Endothelial cell of umbilical vein (primary cell): ENCODE results near the gene TBC1D10A. TPM values are rescaled to one million over a fixed set of nuclear protein-coding genes. Genes with fewer than 3 reads are reported as not detected.

ENCODE experiments used
- BruUV-seq: library from RNA; stranded (reverse); fragments of 400-500 nt; replicated peaks from 2 replicates; lab custom pipeline; 2021; lab: Mats Ljungman, UMichigan
- CTCF ChIA-PET: fragments of 300-600, 350-600 bp; sonication (Branson Sonifier 250); formaldehyde crosslinking; loops from one replicate; lab custom pipeline; 2021; ENCODE audit warnings: antibody characterized with exemption, inconsistent platforms; lab: Charles Lee
- POLR2A ChIA-PET: fragments of 300-600, 350-600 bp; sonication (Branson Sonifier 250); formaldehyde crosslinking; loops from one replicate; lab custom pipeline; 2021; ENCODE audit warnings: antibody characterized with exemption, inconsistent platforms; lab: Charles Lee
- DNase-seq: peaks from one replicate; pipeline ENCODE4 v3.0.0-alpha.2; 2011; ENCODE audit warnings: low read depth, low spot score
- FAIRE-seq: peaks from 2 replicates; lab custom pipeline; 2011; peaks lifted over from hg19 to GRCh38; lab: Jason Lieb, UNC
- H2AFZ ChIP-seq: 2 replicates; pipeline ENCODE4 v1.6.0; 2012; ENCODE audit warnings: low read depth, low read length, control low read depth, inconsistent platforms
- H3K27ac ChIP-seq: 2 replicates; pipeline ENCODE4 v1.5.1; 2011; ENCODE audit warnings: low read depth, mild to moderate bottlenecking, control low read depth, low read length, moderate library complexity; ENCODE audit not compliant: insufficient read depth
- H3K27me3 ChIP-seq, 2 experiments: 2 replicates each; pipeline versions ENCODE4 v1.6.0 to v1.6.1; 2011; ENCODE audit warnings: low read length in 2 of 2, mixed read lengths in 1 of 2; ENCODE audit not compliant: control insufficient read depth in 2 of 2, insufficient read depth in 2 of 2
- H3K36me3 ChIP-seq, 2 experiments: 2 replicates in 1 of 2; 3 replicates in 1 of 2; pipeline ENCODE4 v1.5.1; 2011; ENCODE audit warnings: low read length in 2 of 2, mild to moderate bottlenecking in 1 of 2, moderate library complexity in 1 of 2; ENCODE audit not compliant: control insufficient read depth in 2 of 2, insufficient read depth in 2 of 2; ENCODE audit errors: extremely low read depth in 1 of 2
- H3K4me1 ChIP-seq: 3 replicates; pipeline ENCODE4 v1.5.1; 2011; ENCODE audit warnings: mild to moderate bottlenecking, low read length; ENCODE audit not compliant: control insufficient read depth, insufficient read depth; ENCODE audit errors: extremely low read depth
- H3K4me2 ChIP-seq: 2 replicates; pipeline ENCODE4 v1.6.1; 2011; ENCODE audit warnings: low read length, control low read depth, mixed read lengths; ENCODE audit not compliant: insufficient read depth
- H3K4me3 ChIP-seq, 3 experiments: fragments of 200-600 bp in 1 of 3; sonication (generic), shearing (Covaris generic) in 1 of 3; replicated peaks in 1 of 3; 2 replicates each; pipeline ENCODE4 v1.5.1; 2011 to 2016; ENCODE audit warnings: control low read depth in 3 of 3, low read length in 3 of 3, mild to moderate bottlenecking in 2 of 3, inconsistent platforms in 1 of 3, low read depth in 1 of 3, moderate library complexity in 1 of 3; ENCODE audit not compliant: insufficient read depth in 1 of 3
- H3K79me2 ChIP-seq: 2 replicates; pipeline ENCODE4 v1.6.0; 2012; ENCODE audit warnings: low read length, inconsistent platforms; ENCODE audit not compliant: control insufficient read depth, insufficient read depth
- H3K9ac ChIP-seq: replicated peaks from 2 replicates; pipeline ENCODE3; 2011; ENCODE audit warnings: low read length, control low read depth; ENCODE audit not compliant: insufficient read depth; ENCODE audit errors: extremely low read depth
- H3K9me1 ChIP-seq: replicated peaks from 3 replicates; pipeline ENCODE4 v1.6.0; 2011; ENCODE audit warnings: mild to moderate bottlenecking, low read length; ENCODE audit not compliant: control insufficient read depth, insufficient read depth; ENCODE audit errors: extremely low read depth
- H3K9me3 ChIP-seq: replicated peaks from 2 replicates; pipeline ENCODE4 v1.5.1; 2012; ENCODE audit warnings: low read length, inconsistent platforms; ENCODE audit not compliant: control insufficient read depth, insufficient read depth
- H4K20me1 ChIP-seq: replicated peaks from 2 replicates; pipeline ENCODE3; 2011; ENCODE audit warnings: mild to moderate bottlenecking, low read length; ENCODE audit not compliant: control insufficient read depth, insufficient read depth; ENCODE audit errors: extremely low read depth
- CTCF ChIP-seq, 2 donors: IDR thresholded peaks; 1 replicate in 1 of 2; 2 replicates in 1 of 2; pipeline ENCODE4 v1.5.1; 2011; ENCODE audit warnings: low read length in 2 of 2, mild to moderate bottlenecking in 2 of 2, moderate library complexity in 2 of 2, control low read depth in 1 of 2, inconsistent platforms in 1 of 2, low read depth in 1 of 2; ENCODE audit not compliant: insufficient read depth in 1 of 2; ENCODE audit errors: extremely low read depth in 1 of 2
- EZH2 ChIP-seq: IDR thresholded peaks from 2 replicates; pipeline ENCODE4 v1.6.1; 2012; ENCODE audit warnings: borderline replicate concordance, low read depth, mild to moderate bottlenecking, moderate library complexity, low read length, inconsistent platforms; ENCODE audit not compliant: severe bottlenecking
- FOS ChIP-seq: IDR thresholded peaks from 2 replicates; pipeline ENCODE4 v1.6.1; 2011; ENCODE audit warnings: mild to moderate bottlenecking, low read length, moderate library complexity, borderline replicate concordance; ENCODE audit not compliant: insufficient read depth
- GATA2 ChIP-seq: IDR thresholded peaks from 2 replicates; pipeline ENCODE4 v1.7.0; 2011; ENCODE audit warnings: low read depth, mild to moderate bottlenecking, moderate library complexity, mixed read lengths, low read length; ENCODE audit not compliant: insufficient read length, insufficient read depth
- JUN ChIP-seq: IDR thresholded peaks from 2 replicates; pipeline ENCODE4 v1.6.1; 2011; ENCODE audit warnings: borderline replicate concordance, low read depth; ENCODE audit not compliant: insufficient read length, insufficient read depth
- MAX ChIP-seq: IDR thresholded peaks from 2 replicates; pipeline ENCODE4 v1.6.1; 2011; ENCODE audit not compliant: insufficient read depth, insufficient read length
- MYC ChIP-seq: IDR thresholded peaks from one replicate; pipeline ENCODE4 v1.6.1; 2011; ENCODE audit warnings: mild to moderate bottlenecking, low read depth, low read length
- POLR2A ChIP-seq: IDR thresholded peaks from 2 replicates; pipeline ENCODE4 v1.6.1; 2012; ENCODE audit warnings: low read depth, mild to moderate bottlenecking, control low read depth, low read length
- POLR2AphosphoS5 ChIP-seq: IDR thresholded peaks from 2 replicates; pipeline ENCODE4 v1.6.1; 2012; ENCODE audit warnings: low read depth, mild to moderate bottlenecking, control low read depth, low read length, moderate library complexity; ENCODE audit not compliant: insufficient read depth
- dilution Hi-C: fragments of 300-500 bp; cut with MboI; formaldehyde crosslinking; loops from one replicate; pipeline ENCODE4 v1.15.0; 2019; ENCODE audit warnings: low sequenced_read_pairs; ENCODE audit not compliant: extremely low pct_ligation_motif_present
- intact Hi-C: fragments of 100-400 bp; cut with micrococcal nuclease; formaldehyde crosslinking; loops from one replicate; pipeline ENCODE4 v1.10.0; 2022
- polyA plus RNA-seq, 4 experiments: library from polyadenylated mRNA; depleted of rRNA in 3 of 4; stranded (reverse) in 3 of 4; unstranded in 1 of 4; fragments of >200 nt; gene quantifications; 2 replicates each; pipeline versions ENCODE4 v1.2.1 to v1.2.3, GENCODE V29; 2011 to 2012; ENCODE audit warnings: missing spikeins in 1 of 4
- total RNA-seq: library from RNA; stranded (reverse); gene quantifications from 2 replicates; pipeline ENCODE4 v1.2.3, GENCODE V29; 2021

The TBC1D10A gene
- total and polyA plus RNA-seq, 2 donors (not counting 3 experiments of a cell fraction or from before 2014, with no cell fraction given) = 10.0 to 11.9 TPM

GRCh38 chr22:30272781-30273601, 53.8 kb downstream of the TBC1D10A start:
- no peaks in the 10 kb centered on the region for H3K27me3 ChIP-seq
- TF ChIP-seq EZH2 (no peak), CTCF (IDR thresholded peaks at IDR 0.05; ENCODE audit: extremely low read depth in 1 of 2, insufficient read depth in 1 of 2, low read depth in 1 of 2, low read length in 2 of 2) (no peak), POLR2A (no peak), JUN (no peak), POLR2AphosphoS5 (no peak), FOS (no peak), MAX (no peak), GATA2 (no peak), MYC (no peak)
- no peaks in the 10 kb centered on the region for H3K9me3 ChIP-seq
- H3K79me2 ChIP-seq = no peaks in the 10 kb centered on the region
- no peak overlapping the region for H3K4me2 ChIP-seq
- dilution Hi-C loops (no loop called here), intact Hi-C loops (no loop called here)
- DNase-seq = no peak
- CTCF ChIA-PET = interaction anchor here (1.6 kb wide), 1 partner anchor 10 kb away, joined by 5 read pairs; no protein-coding TSS in a partner anchor
- H3K4me3 ChIP-seq = no peak overlapping the region
- FAIRE-seq = no peak
- no peaks in the 10 kb centered on the region for H3K36me3 ChIP-seq
- no peaks in the 10 kb centered on the region for H3K9me1 ChIP-seq
- H2AFZ ChIP-seq = no peak overlapping the region
- no peak overlapping the region for H3K27ac ChIP-seq
- H4K20me1 ChIP-seq = no peaks in the 10 kb centered on the region
- no peak overlapping the region for H3K9ac ChIP-seq
- H3K4me1 ChIP-seq = peaks cover 11% of the 10 kb centered on the region
- no TSS peak for BruUV-seq
- POLR2A ChIA-PET = interaction anchor here (0.7 kb wide), 1 partner anchor 10 kb away, joined by 4 read pairs; no protein-coding TSS in a partner anchor
